Measurements from ENCODE around the gene STRA6. TPM values are rescaled to one million over a fixed set of nuclear protein-coding genes. Genes with fewer than 3 reads are reported as not detected.

The STRA6 gene
- total RNA-seq, 1 experiment from 2014 or later, result 14.7 TPM

GRCh38 chr15:74132681-74133651 lies 69.6 kb downstream of the STRA6 start:
- no peak for DNase-seq (ENCODE audit: low spot score)

- DNase-seq (ENCODE audit: low spot score), result no peak
Observed at GRCh38 chr15:74131628-74132413, 70.8 kb downstream of the STRA6 start.

DNA sequence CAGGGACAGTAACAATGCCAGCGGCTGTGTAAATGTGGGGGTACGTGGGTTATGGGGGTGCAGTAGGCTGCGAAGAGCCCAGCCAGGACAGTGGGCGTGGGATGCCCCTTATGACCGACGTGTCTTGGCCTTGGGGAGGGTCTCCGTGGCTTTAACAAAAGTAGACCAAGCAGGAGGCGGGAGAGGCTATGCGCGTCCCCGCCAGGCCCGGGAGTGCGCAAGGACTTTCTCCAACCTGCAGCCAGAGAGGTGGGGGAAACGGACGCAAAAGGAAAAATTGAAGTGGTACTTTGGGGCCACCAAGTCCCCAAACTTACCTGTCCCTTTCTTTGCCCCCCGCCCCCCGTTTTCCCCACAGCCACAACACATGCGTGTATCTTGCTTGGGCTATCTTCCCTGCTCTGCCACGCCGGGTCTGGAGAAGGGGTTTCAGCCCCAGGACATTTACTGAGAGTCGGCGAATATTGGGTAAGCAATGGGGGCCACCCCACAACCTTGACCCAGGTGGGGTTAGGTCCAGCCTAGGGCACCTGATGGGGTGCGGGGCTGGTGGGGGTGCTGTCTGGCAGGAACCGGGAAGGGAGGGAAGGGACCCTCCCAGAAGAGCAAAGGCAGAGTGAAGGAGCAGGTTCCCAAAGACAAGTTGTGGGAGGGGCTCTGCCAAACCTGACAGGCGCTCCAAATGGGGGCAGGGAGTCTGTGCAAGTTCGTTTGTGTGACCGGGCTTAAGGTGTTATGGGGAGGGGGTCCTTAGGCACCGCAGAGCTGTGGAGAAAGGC lies 71.5 kb downstream of the STRA6 start:
- no peak for DNase-seq (ENCODE audit: low spot score)

DNA sequence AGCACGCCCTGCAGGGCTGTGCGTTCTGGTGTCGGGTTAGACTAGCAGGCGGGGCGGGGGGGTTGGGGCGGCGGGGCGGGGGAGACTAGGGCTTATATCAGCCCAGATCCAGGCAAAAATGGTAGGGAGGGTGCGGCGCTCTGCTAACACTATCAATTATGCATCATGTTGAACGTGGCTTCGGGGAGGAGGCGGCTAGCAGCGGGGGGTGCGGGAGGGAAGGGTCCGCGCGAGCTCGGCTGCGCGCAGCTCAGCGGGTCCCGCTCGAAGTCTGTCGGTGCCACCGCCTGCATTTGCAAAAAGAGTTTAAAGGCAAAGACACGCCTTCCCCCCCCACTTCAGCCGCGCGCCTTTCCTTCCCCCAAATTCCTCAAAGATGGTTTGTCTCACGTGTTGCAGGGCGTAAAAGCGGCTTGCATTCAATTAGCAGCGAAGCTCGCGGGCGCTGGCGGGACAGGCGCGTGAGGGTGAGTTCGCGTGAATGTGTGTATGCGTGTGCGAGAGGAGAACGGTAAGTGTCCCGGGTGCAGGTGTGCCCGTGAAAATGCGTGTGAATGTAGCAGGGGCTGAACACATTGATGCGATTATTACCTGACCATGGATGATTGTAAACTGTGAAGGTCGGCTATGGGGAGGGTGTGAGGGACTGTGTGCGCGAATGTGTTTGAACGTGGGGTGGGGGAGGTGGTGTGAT lies 72.3 kb downstream of the STRA6 start, which contains the start of gene ISLR2:
Gene ISLR2, plus strand, starts transcription at position 432 of the 694 bp plus-strand sequence. CDS start 2,169 bp downstream, outside the sequence.
- DNase-seq (ENCODE audit: low spot score), result no peak

GRCh38 chr15:74129586-74130154 lies 72.9 kb downstream of the STRA6 start:
- DNase-seq (ENCODE audit: low spot score), result no peak

Small RNAs within 50 kb of the gene (small RNA-seq; reads per million reads assigned to genes)
- not detected for gene RF00017

Other genes with a start within 250 kb of the STRA6 start
- gene STOML1, start 210.5 kb downstream of the STRA6 start, total RNA-seq (2014; rRNA removed; shearing (Covaris generic)), result 13.3 and 23.5 TPM in 2 replicates
- gene PML, start 208.1 kb downstream of the STRA6 start, total RNA-seq (2014; rRNA removed; shearing (Covaris generic)), result 36.9 and 47.2 TPM in 2 replicates
- gene GOLGA6A, start 120.2 kb downstream of the STRA6 start, total RNA-seq (2014; rRNA removed; shearing (Covaris generic)), result not detected in 2 replicates
- gene ISLR2, start 72.2 kb downstream of the STRA6 start, total RNA-seq (2014; rRNA removed; shearing (Covaris generic)), result not detected in 2 replicates
- not detected in 2 replicates for gene ISLR, start 29.1 kb downstream of the STRA6 start, total RNA-seq (2014; rRNA removed; shearing (Covaris generic))
- gene CCDC33, start 33.5 kb upstream of the STRA6 start, total RNA-seq (2014; rRNA removed; shearing (Covaris generic)), result 9.9 and 17.0 TPM in 2 replicates
- gene CYP11A1, start 164.9 kb upstream of the STRA6 start, total RNA-seq (2014; rRNA removed; shearing (Covaris generic)), result not detected in 2 replicates
- gene SEMA7A, start 231.2 kb upstream of the STRA6 start, total RNA-seq (2014; rRNA removed; shearing (Covaris generic)), result 1.1 and 1.3 TPM in 2 replicates